ENCODE measurements around the gene CDKAL1.

DNA sequence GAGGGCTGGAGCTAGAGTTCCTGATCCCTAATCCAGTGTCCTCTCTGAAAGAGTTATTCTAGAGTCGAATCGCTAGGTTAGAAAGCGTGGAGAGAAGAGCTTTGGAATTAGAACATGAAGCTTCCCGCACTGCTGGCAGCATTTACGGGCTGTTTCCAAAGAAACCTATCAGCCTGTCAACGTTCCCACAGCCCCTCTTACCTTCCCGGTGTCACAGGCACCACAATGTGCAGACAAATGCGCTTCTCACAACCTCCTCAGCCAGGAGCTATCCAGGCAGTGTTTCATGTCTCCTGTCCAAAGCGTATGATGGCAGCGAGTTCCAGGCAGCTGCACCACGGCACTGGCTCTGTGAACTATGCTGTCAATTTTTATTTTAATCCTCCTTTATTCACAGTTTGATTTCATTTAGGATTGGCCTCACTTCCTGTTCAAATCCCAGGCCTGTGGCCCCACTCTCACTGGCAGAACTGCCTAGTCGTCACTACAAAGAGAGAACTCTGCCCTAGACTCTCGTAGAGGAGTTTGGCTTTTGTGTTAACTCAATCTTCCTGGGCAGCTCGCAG is 736.5 kb downstream of the CDKAL1 start:
- TF ChIP-seq CTCF (conservative IDR thresholded peaks at IDR 0.05; ENCODE audit: low read depth, low read length) (no peak), EZH2 (IDR thresholded peaks at IDR 0.05; ENCODE audit: low read length, unreplicated experiment) (no peak), EZH2phosphoT487 (IDR thresholded peaks at IDR 0.05; ENCODE audit: borderline replicate concordance, low read length) (no peak)
